ENCODE measurements around the gene GRIN2B.

Gene GRIN2B

DNA sequence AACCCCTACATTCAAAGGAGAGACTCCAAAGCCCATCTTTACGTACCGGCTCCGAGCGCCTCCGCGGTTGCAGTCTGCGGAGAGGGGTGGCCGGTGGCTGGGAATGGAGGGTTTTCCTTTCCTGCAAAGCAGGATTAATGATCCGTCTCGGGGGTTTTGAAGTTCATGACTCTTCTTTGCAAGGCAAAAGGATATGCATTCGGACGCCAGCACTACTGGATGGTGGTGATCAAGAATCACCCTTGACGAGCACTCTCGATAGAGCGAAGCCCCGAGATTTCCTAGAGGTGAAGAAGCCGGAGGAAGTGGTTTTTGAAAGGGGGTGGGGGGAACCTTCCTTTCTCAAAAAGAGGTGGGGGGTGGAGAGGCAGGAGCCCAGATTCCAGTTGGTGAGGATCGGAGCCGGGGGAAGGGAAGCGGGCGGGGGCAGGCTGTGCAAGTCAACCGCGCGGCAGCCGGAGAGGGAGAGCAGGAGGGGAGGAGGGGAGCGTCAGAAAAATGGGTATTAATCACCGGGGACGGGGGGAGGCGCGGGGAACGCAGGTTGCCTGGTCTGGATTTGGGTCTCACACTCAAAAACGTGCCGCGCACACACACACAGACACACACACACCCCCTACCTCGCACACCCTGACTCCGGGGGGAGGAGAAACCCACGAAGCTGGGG is at the start of gene GRIN2B:
Gene GRIN2B, minus strand, starts transcription at position 307 of the 667 bp plus-strand sequence. CDS start 115,394 bp downstream, outside the sequence.
- no peak for DNase-seq (ENCODE audit: low read depth in 2 of 2)

DNA sequence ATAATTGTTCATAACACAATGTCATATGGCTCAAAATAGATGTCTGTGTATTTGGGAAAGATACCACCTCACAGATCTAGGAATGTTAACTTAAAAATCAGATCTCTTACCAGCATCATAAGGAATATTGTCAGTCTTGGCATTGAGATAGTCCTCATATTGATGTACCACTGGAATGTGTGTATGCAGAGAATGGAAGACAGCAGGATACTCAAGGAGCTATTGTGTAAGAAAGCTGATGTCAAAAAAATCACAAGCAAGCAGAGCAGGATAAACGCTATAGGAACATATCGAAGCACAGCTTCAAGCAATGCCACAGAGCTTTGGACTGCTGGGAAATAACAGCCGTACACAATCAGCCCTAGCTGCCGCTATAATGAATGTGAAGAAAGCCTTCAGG is 45.1 kb upstream of the GRIN2B start:
- DNase-seq (ENCODE audit: low read depth in 2 of 2), result no peak

DNA sequence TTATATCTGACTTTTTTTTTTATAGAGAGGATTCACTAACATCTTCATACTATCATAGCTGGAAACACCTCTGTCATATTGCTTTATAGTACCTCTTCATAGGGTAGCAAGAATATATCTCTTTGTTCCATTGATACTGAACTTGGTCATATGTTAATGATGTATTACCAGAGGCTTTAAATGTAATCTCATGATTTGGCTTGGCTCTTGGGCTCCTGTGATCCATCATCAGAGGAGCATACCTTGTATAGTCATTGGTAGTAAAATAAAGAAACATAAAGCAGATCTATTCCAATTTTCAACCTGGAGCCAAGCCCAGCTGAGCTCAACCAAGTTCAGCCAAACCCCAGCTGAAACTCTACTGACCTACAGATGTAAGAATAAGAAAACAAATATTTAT is 43.2 kb upstream of the GRIN2B start:
- DNase-seq (ENCODE audit: low read depth in 2 of 2), result no peak

DNA sequence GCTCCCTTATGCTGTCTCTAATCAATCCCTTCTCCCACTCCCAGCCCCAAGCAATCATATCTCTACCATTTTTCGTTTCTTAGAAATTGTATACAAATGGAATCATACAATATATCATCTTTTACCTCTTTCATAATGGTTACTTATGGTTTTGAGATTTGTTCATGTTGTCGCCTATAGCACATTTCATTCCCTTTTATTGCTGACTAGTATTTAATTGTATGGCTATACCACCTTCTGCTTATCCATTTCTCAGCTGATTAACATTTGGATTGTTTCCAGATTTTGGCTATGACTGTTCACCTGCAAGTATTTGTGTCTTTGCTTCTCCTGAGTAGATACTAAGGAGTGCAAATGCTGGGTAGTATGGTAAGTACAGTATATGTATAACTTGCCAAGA is 36.7 kb upstream of the GRIN2B start:
- DNase-seq (ENCODE audit: low read depth in 2 of 2), result no peak

DNA sequence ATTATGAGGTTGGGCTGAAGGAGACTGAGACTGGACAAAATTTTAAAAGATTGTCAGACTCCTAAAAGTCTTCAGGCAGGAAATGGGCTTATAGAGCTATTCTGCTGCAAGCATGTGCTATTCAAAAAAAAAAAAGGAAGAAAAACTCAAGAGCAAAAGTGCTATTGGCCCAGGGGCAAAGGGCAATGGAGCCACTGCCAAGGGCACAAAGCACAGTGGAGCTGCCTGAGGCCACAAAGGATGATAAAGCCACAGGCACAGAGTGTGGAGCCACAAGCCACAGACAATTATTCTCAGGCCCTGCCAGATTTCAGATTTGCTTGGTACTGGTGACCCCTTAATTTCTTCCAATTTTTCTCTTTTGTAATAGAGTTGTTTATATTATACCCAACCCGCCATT is 29.6 kb upstream of the GRIN2B start:
- no peak for DNase-seq (ENCODE audit: low read depth in 2 of 2)

DNA sequence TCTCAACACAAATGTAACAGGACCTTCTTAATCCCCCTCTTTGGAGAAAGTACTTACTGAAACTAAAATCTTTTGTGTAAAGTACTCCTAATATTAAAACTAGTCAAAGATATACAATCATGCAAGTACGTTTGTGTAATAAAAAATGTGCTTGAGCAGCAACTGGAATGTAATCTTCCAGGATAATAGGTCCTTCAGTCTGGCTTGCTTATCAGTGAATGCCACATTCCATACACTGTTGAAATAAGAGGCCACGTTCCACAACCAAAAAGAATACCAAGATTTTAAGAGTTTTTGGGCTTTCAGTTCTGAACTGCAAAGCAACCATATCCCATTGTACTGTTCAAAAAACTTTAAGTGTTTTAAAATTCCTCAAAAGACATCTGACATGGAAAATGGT is 26.2 kb upstream of the GRIN2B start:
- no peak for DNase-seq (ENCODE audit: low read depth in 2 of 2)

DNA sequence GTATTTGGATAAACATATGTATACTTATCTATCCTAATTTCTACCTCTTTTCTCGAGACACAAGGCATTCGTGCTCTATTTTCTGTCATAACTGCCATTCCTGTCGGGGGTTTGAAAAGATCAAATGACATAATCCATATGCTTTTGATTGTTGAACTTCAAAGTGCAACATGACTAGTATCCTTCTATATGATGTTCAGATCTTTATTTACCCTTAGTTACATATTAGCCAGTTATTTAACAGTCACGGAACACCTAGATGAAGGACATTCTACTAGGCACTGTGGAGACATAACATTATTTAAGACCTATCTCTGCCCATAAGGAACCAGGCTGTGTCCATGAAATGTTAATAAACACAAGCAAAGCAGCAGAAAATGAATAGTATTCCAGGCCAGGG is 11.2 kb upstream of the GRIN2B start:
- DNase-seq (ENCODE audit: low read depth in 2 of 2), result no peak

DNA sequence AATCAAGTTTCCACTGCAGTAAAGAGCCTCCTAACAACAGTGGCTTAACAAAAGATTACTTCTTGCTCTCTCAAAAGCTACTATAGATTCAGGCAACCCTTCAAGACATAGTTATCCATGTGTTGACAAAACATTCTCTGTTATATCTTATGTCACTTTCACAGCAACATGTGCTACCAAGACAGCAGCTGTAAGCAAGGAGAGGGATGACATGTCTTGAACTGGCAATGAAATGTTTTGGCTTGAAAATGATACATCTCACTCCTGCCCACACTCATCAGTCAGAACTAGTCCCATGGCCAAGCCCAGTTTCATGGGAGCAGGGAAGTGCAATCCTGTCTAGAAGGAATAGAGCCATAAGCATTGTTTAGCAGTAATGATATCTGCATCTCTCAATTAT is 10.7 kb upstream of the GRIN2B start:
- no peak for DNase-seq (ENCODE audit: low read depth in 2 of 2)

DNA sequence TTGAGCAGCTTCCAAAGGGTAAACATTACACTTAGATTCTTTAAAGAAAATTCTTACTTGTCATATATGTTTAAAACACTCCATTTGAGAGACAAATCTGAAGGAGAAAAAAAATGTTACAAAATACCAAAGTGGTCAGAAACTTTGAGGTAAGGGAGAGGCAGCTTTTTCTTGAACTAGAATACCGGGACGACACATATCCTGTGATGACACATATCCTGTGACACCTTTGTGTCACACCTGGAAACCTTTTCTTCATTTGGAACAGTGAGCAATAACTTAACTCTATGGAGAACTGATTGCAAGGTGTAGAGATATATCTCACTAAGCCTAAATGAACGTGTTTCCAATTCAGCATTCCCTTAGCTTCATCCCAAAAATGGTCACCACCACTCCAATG is 4.6 kb upstream of the GRIN2B start:
- DNase-seq (ENCODE audit: low read depth in 2 of 2), result no peak

DNA sequence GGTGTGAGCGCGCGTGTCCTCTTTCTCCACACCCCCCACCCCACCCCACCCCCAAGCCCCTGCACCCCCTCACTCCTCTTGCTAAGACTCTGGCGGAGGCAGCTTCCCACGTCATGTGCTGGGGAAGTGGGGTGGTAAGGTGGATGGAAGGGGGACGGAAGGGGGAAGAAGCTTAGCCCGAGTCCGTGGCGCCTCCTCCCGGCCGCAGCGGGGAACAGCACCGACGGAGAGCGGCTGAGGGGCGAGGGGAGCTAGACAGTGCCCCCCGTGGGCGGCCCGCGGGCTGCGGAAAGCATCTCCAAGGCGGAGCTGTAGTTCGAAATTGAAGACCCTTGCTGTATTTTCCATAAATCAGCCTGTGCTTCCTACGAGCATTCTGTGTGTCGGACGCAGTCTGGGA is 588 bp upstream of the GRIN2B start:
- no peak for DNase-seq (ENCODE audit: low read depth in 2 of 2)

DNA sequence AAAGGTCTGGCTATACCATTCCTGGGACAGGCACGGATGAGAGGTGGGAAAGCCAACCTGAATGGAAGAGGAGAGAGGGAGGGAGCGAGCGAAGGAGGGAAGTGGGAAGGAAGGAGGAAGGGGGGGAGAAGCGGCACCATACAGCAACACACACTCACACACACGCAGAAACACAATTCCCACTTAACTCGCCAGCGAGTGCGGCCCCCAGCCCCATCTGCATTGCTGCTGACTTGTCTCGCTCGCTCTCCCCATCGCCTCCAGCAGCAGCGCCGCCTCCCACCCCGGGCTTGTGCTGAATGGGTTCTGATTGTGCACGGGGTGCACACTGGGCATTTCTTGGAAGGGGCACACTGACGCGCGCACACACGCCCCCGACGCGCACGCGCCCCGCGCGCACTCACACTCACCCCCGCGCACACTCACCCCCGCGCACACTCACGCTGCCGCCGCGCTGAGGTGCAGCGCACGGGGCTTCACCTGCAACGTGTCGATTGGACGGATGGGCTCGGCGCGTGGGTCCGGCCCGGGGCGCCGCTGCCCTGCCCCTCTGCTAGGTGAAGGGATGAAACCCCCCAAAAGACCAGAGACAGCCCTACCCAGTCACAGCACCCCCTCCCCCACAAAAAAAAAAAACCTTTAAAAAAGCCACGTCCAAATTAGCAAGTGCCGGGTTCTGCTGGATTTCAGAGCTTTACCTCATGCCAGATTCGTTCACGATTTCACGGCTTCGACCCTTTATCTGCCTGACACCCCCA is 685 bp downstream of the GRIN2B start:
- DNase-seq (ENCODE audit: low read depth in 2 of 2), result no peak

DNA sequence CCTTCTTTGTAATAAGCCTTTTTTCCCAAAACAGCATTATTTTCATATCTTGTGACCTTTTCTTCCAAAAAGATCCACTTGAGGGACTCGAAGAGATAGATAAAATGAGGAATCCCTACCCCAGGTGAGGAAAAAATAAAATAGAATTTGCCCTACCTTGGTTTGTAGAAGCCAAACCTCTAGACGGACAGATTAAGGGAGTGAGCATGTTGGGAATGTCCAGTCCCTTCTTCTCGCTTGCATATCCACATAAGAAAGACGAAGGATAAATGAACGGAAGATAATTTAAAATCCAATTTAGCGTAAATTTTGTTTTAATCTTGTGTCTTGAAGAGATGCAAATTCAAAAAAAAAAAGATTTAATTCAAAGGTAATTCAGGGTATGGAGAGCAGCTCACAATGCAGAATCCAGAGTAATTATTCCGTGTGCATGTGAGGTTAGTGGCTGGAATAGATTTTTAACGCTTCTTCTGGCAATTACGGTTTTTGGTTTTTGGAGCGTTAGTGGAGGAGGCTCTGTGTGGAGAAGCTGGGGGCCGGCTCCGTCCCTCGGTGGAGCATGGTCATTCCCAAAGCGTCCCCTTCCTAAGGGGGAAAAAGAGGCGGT is 1.5 kb downstream of the GRIN2B start:
- DNase-seq (ENCODE audit: low read depth in 2 of 2), result no peak

DNA sequence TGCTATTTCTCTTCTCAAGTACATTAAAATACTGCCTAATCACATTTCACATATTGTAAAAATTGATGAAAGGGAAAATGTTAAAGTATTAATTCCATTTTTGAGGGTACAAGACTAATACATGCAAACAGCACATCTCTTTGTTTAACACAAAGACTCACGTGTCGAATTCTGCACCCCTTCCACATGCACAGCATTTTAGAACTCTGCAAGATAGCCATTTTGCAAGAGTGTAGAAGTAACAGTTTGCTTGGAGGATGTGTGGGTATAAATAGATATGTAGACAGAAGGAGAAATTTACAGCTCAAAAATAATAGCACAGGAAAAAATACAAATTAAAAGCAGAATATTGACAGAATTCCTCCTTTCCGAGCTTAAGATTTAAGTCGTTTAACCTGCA is 2.5 kb downstream of the GRIN2B start:
- no peak for DNase-seq (ENCODE audit: low read depth in 2 of 2)

DNA sequence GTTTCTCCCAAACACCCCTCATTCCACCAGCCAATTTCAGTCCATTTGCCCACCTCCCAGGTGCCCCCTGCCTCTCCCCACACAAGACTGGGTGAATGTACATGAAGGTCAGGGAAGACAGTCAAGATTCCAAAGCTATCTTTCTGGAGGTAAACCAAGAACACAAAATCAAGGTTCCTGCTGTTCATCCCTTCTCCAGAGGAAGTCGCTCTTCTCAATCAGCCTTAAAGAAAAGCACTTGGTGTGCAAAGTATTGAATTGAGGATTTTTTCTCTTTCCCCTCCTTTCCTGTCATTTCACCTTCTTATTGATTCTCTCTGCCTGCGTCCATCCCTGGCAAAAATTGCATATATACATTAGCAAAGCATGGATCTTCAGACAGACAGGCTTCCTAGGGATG is 4.5 kb downstream of the GRIN2B start:
- no peak for DNase-seq (ENCODE audit: low read depth in 2 of 2)

DNA sequence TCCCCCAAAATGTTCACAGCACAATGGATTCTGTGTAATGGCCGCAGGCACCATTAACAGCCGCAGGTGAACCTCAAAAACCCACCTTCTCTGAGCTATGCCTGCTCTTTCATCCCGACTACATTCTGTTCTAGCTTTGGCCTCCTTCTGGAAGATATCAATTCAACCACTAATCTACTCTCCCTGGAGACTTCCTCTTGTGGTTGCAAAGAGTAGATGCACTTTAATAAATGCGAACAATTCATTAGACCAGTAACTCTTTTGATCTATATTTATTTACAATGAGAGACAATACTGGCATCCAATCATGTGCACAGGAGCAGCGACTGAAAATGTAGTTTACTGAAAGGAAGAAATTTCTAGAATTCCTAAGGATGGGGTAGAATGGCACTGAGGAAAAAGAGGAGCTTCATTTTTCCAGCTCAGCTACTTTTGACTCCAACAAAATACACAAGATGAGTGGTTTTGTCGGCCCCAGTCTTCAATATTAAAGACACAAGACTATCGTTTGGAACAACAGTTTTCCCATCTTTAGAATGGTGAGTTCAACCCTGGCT is 5.3 kb downstream of the GRIN2B start:
- DNase-seq (ENCODE audit: low read depth in 2 of 2), result no peak

DNA sequence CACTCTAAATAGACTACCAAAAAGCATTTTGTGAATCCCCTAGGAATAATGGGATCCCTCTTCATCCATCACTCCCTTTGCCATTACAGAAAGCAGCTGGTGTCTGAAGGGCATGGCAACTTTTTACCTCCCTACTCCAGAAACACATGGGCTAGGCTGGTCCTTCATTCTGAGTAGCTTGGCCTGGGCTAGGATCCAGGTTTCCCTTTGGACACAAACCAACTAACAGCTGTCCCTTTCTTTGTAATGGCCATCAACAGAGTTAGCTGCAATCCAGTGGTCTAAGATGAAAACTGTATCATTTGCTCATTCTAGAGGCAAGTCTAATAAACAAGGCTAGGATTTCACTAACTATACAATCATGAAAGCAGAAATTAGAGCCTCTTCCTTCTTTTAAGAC is 7.4 kb downstream of the GRIN2B start:
- DNase-seq (ENCODE audit: low read depth in 2 of 2), result no peak

DNA sequence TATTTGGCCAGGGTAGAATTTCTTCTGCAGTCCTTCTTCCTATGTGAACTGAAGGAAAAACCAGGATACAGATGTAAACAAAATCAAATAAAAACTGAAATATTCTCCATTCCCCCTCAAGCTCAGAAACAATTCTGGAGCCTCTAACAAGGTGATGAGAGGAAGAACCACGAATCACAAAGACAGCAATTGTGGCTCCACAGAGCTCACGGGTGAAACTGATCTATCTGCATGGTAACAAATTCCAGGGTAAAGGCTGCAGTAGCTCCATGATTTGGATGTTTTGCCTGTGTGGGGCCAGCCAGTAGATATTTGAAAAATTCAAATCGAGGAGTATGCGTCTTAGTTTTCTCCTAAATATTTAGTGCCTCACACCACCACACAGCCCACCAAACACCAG is 10.6 kb downstream of the GRIN2B start:
- no peak for DNase-seq (ENCODE audit: low read depth in 2 of 2)

DNA sequence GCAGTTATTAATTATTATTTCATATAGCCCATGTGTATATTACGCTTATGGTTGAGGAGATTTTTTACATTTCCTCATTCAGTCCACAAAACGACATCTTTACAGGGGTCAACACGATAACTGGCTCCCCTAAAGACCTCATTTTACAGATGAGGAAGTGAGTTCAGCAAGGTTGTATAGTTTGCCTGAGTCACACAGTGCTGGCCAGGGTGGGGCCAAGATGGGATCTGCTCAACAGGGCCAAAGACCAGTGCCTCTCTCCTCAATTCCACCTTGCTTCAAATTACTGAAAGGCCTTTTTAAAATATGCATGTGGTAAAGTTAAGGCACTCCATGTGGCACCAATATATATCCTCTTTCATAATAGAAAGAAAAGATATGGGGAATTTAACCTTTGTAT is 13.1 kb downstream of the GRIN2B start:
- DNase-seq (ENCODE audit: low read depth in 2 of 2), result no peak

DNA sequence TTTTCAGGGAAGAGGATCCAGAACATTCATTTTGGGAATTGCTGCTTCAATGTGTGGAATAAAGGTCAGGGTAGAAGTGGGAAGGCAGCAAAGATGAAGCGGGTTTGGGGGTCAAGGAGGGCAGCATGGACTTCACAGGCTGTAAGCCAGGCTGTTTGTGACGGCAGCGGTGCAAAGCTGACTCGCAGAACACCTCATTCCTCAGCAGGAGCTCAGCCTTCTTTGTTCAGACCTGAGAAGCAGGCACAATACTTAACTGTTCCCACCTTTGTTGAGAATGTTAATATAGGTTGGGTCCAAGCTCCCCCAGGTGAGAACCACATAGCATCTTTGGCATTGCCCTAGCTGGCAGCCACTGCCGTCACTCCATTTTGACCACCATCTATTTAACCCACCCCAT is 16.7 kb downstream of the GRIN2B start:
- DNase-seq (ENCODE audit: low read depth in 2 of 2), result no peak

DNA sequence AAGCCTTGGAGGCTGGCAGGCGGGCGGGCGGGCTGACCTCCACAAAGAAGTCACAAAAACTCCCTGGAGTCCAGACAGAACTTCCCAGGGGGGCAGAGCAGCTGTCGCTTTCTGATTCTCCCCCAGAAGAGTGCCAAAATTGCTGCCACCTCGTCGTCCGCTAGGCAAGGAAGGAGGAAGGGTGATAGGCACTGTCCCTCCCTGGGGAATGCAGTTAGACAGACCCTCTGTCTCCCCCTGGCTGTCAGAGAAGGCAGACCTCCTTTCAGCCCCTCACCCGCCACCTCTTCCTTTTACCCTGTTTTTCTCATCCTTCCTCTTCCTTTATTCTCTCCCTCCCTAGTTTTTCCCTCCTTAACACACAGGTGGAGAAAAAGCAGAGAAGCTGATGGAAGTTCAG is 18.7 kb downstream of the GRIN2B start:
- DNase-seq (ENCODE audit: low read depth in 2 of 2), result no peak

DNA sequence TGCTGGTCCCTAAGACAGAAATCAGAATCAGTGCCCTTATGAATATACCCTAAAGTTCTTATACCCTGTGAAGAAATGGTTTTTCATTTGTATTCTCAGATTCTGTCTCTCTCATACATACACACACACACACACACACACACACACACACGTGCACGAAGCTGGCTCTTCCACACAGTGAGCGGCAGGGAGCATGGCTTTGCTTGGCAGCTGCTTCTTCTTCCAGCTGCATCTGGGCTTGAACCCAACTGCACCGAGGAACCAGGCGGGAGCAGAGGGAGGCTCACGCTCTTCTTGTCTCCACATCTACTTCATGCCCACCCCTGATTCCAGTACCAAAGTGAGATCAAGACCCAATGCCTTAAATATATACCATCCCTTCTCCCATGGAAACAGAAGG is 19.4 kb downstream of the GRIN2B start:
- no peak for DNase-seq (ENCODE audit: low read depth in 2 of 2)

DNA sequence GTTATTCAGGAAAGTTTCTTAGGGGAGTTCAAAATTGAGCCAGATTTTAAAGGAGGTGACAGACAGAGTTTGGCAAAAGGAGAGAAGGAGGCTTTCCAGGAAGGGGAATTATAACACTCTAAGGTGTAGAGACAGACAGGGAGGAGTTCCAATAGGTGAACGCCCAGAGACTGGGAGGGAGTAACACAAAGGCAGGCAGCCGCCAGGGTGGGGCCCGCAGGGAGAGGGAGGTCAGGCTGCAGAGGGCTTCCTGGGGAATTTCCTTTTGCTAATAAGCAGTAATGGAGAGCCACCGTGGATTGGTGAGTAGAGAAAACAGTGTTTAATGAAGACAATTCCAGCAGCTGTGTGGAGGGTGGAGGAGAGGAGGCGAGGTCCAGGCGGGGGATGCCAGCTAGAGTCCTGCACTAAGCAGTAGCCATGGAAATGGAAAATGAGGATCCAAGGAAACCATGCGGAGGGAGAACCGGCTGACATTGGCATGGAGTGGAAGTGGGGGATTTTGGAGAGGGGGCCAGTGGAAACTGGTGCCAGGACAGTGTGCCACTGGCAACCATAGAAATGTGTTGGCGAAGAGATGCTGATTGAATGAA is 22.2 kb downstream of the GRIN2B start:
- DNase-seq (ENCODE audit: low read depth in 2 of 2), result no peak

DNA sequence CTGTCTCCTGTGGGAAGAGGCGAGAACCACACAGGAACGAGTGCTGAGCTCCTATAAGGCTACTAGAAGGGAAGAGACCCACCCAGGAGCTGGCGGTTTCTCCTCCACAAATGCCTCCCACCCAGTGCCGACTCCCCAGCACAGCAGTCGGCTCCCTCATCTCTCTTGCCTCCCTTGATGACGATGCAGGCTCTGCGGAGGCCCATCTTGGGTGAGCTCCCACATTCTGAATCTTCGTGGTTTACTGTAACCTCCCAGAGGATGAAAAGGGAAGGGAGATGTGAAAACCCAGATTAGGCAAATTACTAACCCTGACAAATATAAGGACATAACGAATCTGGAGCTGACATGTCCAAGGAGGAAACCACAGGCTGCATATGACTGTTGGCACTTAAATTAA is 23.8 kb downstream of the GRIN2B start:
- no peak for DNase-seq (ENCODE audit: low read depth in 2 of 2)
